HCT116 (cell line): ENCODE measurements around the gene STK24. TPM values are rescaled to one million over a fixed set of nuclear protein-coding genes. Genes with fewer than 3 reads are reported as not detected.

Experiments used
- ATAC-seq: fragments of 200-7000 bp; cut with Tn5 transposase; 2 replicates; pipeline ENCODE4 v1.9.1; 2020; ENCODE audit warnings: mild to moderate bottlenecking, moderate library complexity
- BruUV-seq: library from RNA; stranded (reverse); fragments of 400-500 nt; replicated peaks from 2 replicates; lab custom pipeline; 2021; lab: Mats Ljungman, UMichigan
- CTCF ChIA-PET: fragments of 300-600 bp; sonication (Branson Sonifier 250); formaldehyde crosslinking; loops from one replicate; lab custom pipeline; 2021; ENCODE audit warnings: antibody characterized with exemption; lab: Charles Lee
- POLR2A ChIA-PET: fragments of 300-600, 350-600 bp; sonication (Branson Sonifier 250); formaldehyde crosslinking; loops from one replicate; lab custom pipeline; 2021; ENCODE audit warnings: antibody characterized with exemption; lab: Charles Lee
- RAD21 ChIA-PET, 2 experiments: fragments of 300-600 bp; sonication (Branson Sonifier 250); formaldehyde crosslinking; loops; one replicate each; lab custom pipeline; 2023; ENCODE audit warnings: low total read pairs in 2 of 2; ENCODE audit not compliant: uncharacterized antibody in 2 of 2, unreplicated experiment in 2 of 2, low non-redundant PET in 1 of 2; lab: Charles Lee
- DNase-seq: peaks from one replicate; pipeline ENCODE4 v3.0.0-alpha.2; 2010; ENCODE audit warnings: low read depth, low spot score
- H2AFZ ChIP-seq: fragments of 200-600 bp; shearing (Covaris generic), sonication (generic); 2 replicates; pipeline ENCODE4 v1.6.1; 2017; ENCODE audit warnings: low read depth, mixed run types, mixed read lengths, antibody characterized with exemption, low read length; ENCODE audit not compliant: poor library complexity, severe bottlenecking
- H3K27ac ChIP-seq: 2 replicates; pipeline ENCODE4 v1.5.1; 2012; ENCODE audit warnings: low read depth, low read length
- H3K27me3 ChIP-seq: fragments of 200-600 bp; sonication (generic); 2 replicates; pipeline ENCODE4 v1.6.1; 2016; ENCODE audit warnings: mixed run types, low read length, mixed read lengths; ENCODE audit not compliant: insufficient read depth
- H3K36me3 ChIP-seq, 2 experiments: fragments of 200-500 bp in 1 of 2; fragments of 200-600 bp in 1 of 2; sonication (Bioruptor generic) in 1 of 2; sonication (generic) in 1 of 2; 2 replicates each; pipeline versions ENCODE4 v1.5.1 to v1.6.1; 2014 to 2016; ENCODE audit warnings: low read length in 2 of 2, inconsistent platforms in 1 of 2, mixed read lengths in 1 of 2, mixed run types in 1 of 2; ENCODE audit not compliant: insufficient read depth in 2 of 2, control insufficient read depth in 1 of 2
- H3K4me1 ChIP-seq, 2 experiments: fragments of 200-600 bp in 1 of 2; sonication (generic) in 1 of 2; 2 replicates each; pipeline versions ENCODE4 v1.5.1 to v1.6.1; 2012 to 2017; ENCODE audit warnings: low read length in 2 of 2, inconsistent platforms in 1 of 2, mild to moderate bottlenecking in 1 of 2, mixed read lengths in 1 of 2, mixed run types in 1 of 2, moderate library complexity in 1 of 2; ENCODE audit not compliant: insufficient read depth in 2 of 2, control insufficient read depth in 1 of 2
- H3K4me2 ChIP-seq: fragments of 200-600 bp; sonication (generic); 2 replicates; pipeline ENCODE4 v1.6.1; 2017; ENCODE audit warnings: mixed run types, low read length, mixed read lengths
- H3K4me3 ChIP-seq, 2 experiments: fragments of 200-600 bp in 1 of 2; sonication (generic) in 1 of 2; replicated peaks in 1 of 2; 2 replicates each; pipeline ENCODE4 v1.5.1; 2011 to 2016; ENCODE audit warnings: low read length in 2 of 2, control low read depth in 1 of 2, low read depth in 1 of 2, mild to moderate bottlenecking in 1 of 2, mixed read lengths in 1 of 2, mixed run types in 1 of 2
- H3K79me2 ChIP-seq: fragments of 200-600 bp; sonication (generic); 2 replicates; pipeline ENCODE4 v1.6.1; 2017; ENCODE audit warnings: mild to moderate bottlenecking, mixed run types, low read length, moderate library complexity, mixed read lengths; ENCODE audit not compliant: insufficient read depth
- H3K9ac ChIP-seq: fragments of 200-600 bp; sonication (generic); 2 replicates; pipeline ENCODE4 v1.6.1; 2016; ENCODE audit warnings: low read length, mixed read lengths
- H3K9me2 ChIP-seq: fragments of 200-600 bp; sonication (generic), shearing (Covaris generic); 2 replicates; pipeline ENCODE4 v1.6.1; 2017; ENCODE audit warnings: mixed run types, mild to moderate bottlenecking, moderate library complexity; ENCODE audit not compliant: insufficient read depth
- H3K9me3 ChIP-seq, 2 experiments: fragments of 200-500 bp in 1 of 2; fragments of 200-600 bp in 1 of 2; sonication (Bioruptor generic) in 1 of 2; sonication (generic) in 1 of 2; 2 replicates each; pipeline ENCODE4 v1.6.1; 2014 to 2017; ENCODE audit warnings: low read length in 2 of 2, mixed read lengths in 2 of 2, inconsistent platforms in 1 of 2, low read depth in 1 of 2, mild to moderate bottlenecking in 1 of 2, mixed run types in 1 of 2, moderate library complexity in 1 of 2; ENCODE audit not compliant: control insufficient read depth in 1 of 2, insufficient read depth in 1 of 2
- H4K20me1 ChIP-seq: fragments of 200-600 bp; sonication (generic), shearing (Covaris generic); 2 replicates; pipeline ENCODE4 v1.6.1; 2017; ENCODE audit warnings: mixed run types, mild to moderate bottlenecking, moderate library complexity; ENCODE audit not compliant: insufficient read depth
- ATF3 ChIP-seq: IDR thresholded peaks from 2 replicates; pipeline ENCODE4 v1.6.1; 2012
- CBX3 ChIP-seq: IDR thresholded peaks from 2 replicates; pipeline ENCODE4 v1.6.1; 2012; ENCODE audit warnings: low read depth
- CEBPB ChIP-seq: IDR thresholded peaks from 2 replicates; pipeline ENCODE4 v1.6.1; 2012; ENCODE audit warnings: low read depth
- CTCF ChIP-seq, 3 experiments: fragments of 200-600 bp in 1 of 3; sonication (generic) in 1 of 3; IDR thresholded peaks in 2 of 3; conservative IDR thresholded peaks in 1 of 3; 2 replicates each; pipeline ENCODE4 v1.5.1; 2012 to 2017; ENCODE audit warnings: low read depth in 2 of 3, low read length in 2 of 3, antibody characterized with exemption in 1 of 3, borderline replicate concordance in 1 of 3, control low read depth in 1 of 3, mild to moderate bottlenecking in 1 of 3, mixed read lengths in 1 of 3, mixed run types in 1 of 3, moderate library complexity in 1 of 3; ENCODE audit not compliant: insufficient read depth in 1 of 3
- EGR1 ChIP-seq: IDR thresholded peaks from 2 replicates; pipeline ENCODE4 v1.6.1; 2012; ENCODE audit warnings: low read depth
- ELF1 ChIP-seq: IDR thresholded peaks from 2 replicates; pipeline ENCODE4 v1.6.1; 2012; ENCODE audit warnings: low read depth, borderline replicate concordance
- EZH2phosphoT487 ChIP-seq: fragments of 200-600 bp; IDR thresholded peaks from 2 replicates; pipeline ENCODE4 v1.6.1; 2018; ENCODE audit warnings: antibody characterized with exemption, borderline replicate concordance
- FOSL1 ChIP-seq: IDR thresholded peaks from 2 replicates; pipeline ENCODE4 v1.6.1; 2012; ENCODE audit warnings: low read depth
- POLR2A ChIP-seq: IDR thresholded peaks from 2 replicates; pipeline ENCODE4 v1.7.0; 2011; ENCODE audit warnings: borderline replicate concordance; ENCODE audit not compliant: insufficient read depth, insufficient read length; ENCODE audit errors: extremely low read depth
- POLR2AphosphoS5 ChIP-seq: IDR thresholded peaks from 2 replicates; pipeline ENCODE4 v1.6.1; 2011; ENCODE audit warnings: mild to moderate bottlenecking, low read depth, low read length, moderate library complexity
- REST ChIP-seq: IDR thresholded peaks from 2 replicates; pipeline ENCODE4 v1.6.1; 2012; ENCODE audit warnings: low read depth
- SIN3A ChIP-seq: IDR thresholded peaks from 2 replicates; pipeline ENCODE4 v1.6.1; 2012; ENCODE audit warnings: low read depth
- SP1 ChIP-seq: IDR thresholded peaks from 2 replicates; pipeline ENCODE4 v1.6.1; 2012; ENCODE audit warnings: low read depth
- SRF ChIP-seq: IDR thresholded peaks from 2 replicates; pipeline ENCODE4 v1.6.1; 2012; ENCODE audit warnings: low read depth
- TCF7L2 ChIP-seq: IDR thresholded peaks from 2 replicates; pipeline ENCODE4 v1.7.0; 2011; ENCODE audit warnings: borderline replicate concordance, inconsistent platforms; ENCODE audit not compliant: insufficient read depth, insufficient read length; ENCODE audit errors: extremely low read depth
- ZNF274 ChIP-seq: fragments of 200-500 bp; sonication (Bioruptor generic); IDR thresholded peaks from 2 replicates; pipeline ENCODE4 v1.6.1; 2014; ENCODE audit warnings: mild to moderate bottlenecking, low read depth, low read length, inconsistent platforms
- intact Hi-C: fragments of 100-400 bp; cut with micrococcal nuclease; formaldehyde crosslinking; loops from 2 replicates; pipeline ENCODE4 v1.10.0; 2022
- total RNA-seq: library from RNA; stranded (reverse); gene quantifications from one replicate; pipeline ENCODE4 v1.2.1, GENCODE V29; 2021; ENCODE audit not compliant: unreplicated experiment

Gene STK24
- total RNA-seq, 1 experiment from 2014 or later = 137 TPM

GRCh38 chr13:98398581-98398980 lies 178.3 kb downstream of the STK24 start:
- no peaks in the 10 kb centered on the region; a peak in 1 of 4 replicates for H3K36me3 ChIP-seq
- no peaks in the 10 kb centered on the region for H3K9me2 ChIP-seq
- H4K20me1 ChIP-seq = no peaks in the 10 kb centered on the region
- POLR2A ChIA-PET = no interaction called here
- no peaks in the 10 kb centered on the region for H3K9me3 ChIP-seq
- H3K4me2 ChIP-seq = no peak overlapping the region
- ATAC-seq (no peak), DNase-seq (no peak)
- no TSS peak for BruUV-seq
- no peak overlapping the region for H3K4me3 ChIP-seq
- RAD21 ChIA-PET = no interaction called here
- intact Hi-C loops = no loop called here
- CTCF ChIA-PET = interaction anchor here (1.0 kb wide), 1 partner anchor 50 kb away, joined by 3 read pairs; no protein-coding TSS in a partner anchor
- H3K4me1 ChIP-seq = no peaks in the 10 kb centered on the region
- no peaks in the 10 kb centered on the region for H3K27me3 ChIP-seq
- no peaks in the 10 kb centered on the region for H3K79me2 ChIP-seq
- no peak overlapping the region for H2AFZ ChIP-seq
- no peak overlapping the region for H3K27ac ChIP-seq
- no peak overlapping the region for H3K9ac ChIP-seq
- TF ChIP-seq SP1 = no peak
- no peak for TF ChIP-seq SRF
- TF ChIP-seq CEBPB = no peak
- TF ChIP-seq FOSL1 = no peak
- no peak for TF ChIP-seq EZH2phosphoT487
- no peak for TF ChIP-seq ZNF274
- TF ChIP-seq EGR1 = no peak
- no peak for TF ChIP-seq POLR2AphosphoS5
- no peak for TF ChIP-seq CBX3
- no peak for TF ChIP-seq ATF3
- TF ChIP-seq POLR2A = no peak
- no peak for TF ChIP-seq CTCF (IDR thresholded peaks at IDR 0.05 in 2 of 3, conservative IDR thresholded peaks at IDR 0.05 in 1 of 3; ENCODE audit: borderline replicate concordance in 1 of 3, insufficient read depth in 1 of 3, low read depth in 2 of 3, low read length in 2 of 3)
- no peak for TF ChIP-seq ELF1
- no peak for TF ChIP-seq TCF7L2
- no peak for TF ChIP-seq SIN3A
- no peak for TF ChIP-seq REST
